IPS-20b (cell line): ENCODE data around the gene AATK.

Experiments
- H3K27ac ChIP-seq: one replicate; pipeline ENCODE4 v1.5.1; 2013; ENCODE audit warnings: low read length
- H3K27me3 ChIP-seq: 2 replicates; pipeline ENCODE4 v1.6.1; 2013; ENCODE audit warnings: mild to moderate bottlenecking, low read length, inconsistent platforms; ENCODE audit not compliant: insufficient read depth
- H3K36me3 ChIP-seq: 2 replicates; pipeline ENCODE4 v1.6.1; 2013; ENCODE audit warnings: low read depth, mild to moderate bottlenecking, inconsistent platforms, low read length, moderate library complexity; ENCODE audit not compliant: insufficient read depth
- H3K4me1 ChIP-seq: 2 replicates; pipeline ENCODE4 v1.6.1; 2013; ENCODE audit warnings: mild to moderate bottlenecking, control low read depth, inconsistent platforms, low read length, moderate library complexity; ENCODE audit not compliant: insufficient read depth
- H3K4me3 ChIP-seq: 2 replicates; pipeline ENCODE4 v1.5.1; 2013; ENCODE audit warnings: mild to moderate bottlenecking, low read length, inconsistent platforms
- H3K9ac ChIP-seq: 2 replicates; pipeline ENCODE4 v1.6.1; 2013; ENCODE audit warnings: low read depth, mild to moderate bottlenecking, inconsistent platforms, low read length, moderate library complexity
- H3K9me3 ChIP-seq: 2 replicates; pipeline ENCODE4 v1.6.1; 2013; ENCODE audit warnings: mild to moderate bottlenecking, low read depth, low read length, inconsistent platforms; ENCODE audit not compliant: insufficient read depth

Gene AATK

GRCh38 chr17:81096741-81097133, 69.3 kb downstream of the AATK start:
- H3K9me3 ChIP-seq = no peaks in the 10 kb centered on the region
- H3K9ac ChIP-seq = peak overlapping the region; percentile 46; the same call in 1 of the 2 replicates
- H3K36me3 ChIP-seq = no peaks in the 10 kb centered on the region
- no peaks in the 10 kb centered on the region for H3K27me3 ChIP-seq
- no peak overlapping the region for H3K4me3 ChIP-seq
- H3K27ac ChIP-seq = no peak overlapping the region
- H3K4me1 ChIP-seq = peaks cover 14% of the 10 kb centered on the region; the same call in 1 of the 2 replicates

DNA sequence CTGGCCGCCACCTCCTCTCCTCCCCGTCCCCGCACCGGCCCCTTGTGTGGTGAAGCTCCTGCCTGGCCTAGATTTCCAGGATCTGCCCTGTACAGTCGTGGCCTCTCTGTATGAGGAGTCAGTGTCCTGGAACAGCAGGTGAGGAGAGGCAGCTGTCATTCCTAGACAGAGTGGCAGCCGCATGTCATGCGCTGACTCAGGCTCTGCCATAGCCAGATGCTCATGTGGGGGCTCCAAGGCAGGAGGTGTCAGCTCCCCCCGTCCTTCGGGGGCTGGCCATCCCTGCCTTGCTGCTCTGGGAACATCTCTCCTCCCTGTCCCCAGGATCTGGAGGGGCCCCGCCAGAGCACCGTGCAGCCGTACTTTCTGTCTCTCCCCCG, 70.6 kb downstream of the AATK start:
- Histone ChIP-seq H3K27me3 (no peaks in the 10 kb centered on the region), H3K36me3 (no peaks in the 10 kb centered on the region), H3K4me3 (no peak overlapping the region), H3K4me1 (peaks cover 14% of the 10 kb centered on the region; the same call in 1 of the 2 replicates), H3K9ac (peak overlapping the region; percentile 57; the same call in 1 of the 2 replicates), H3K9me3 (no peaks in the 10 kb centered on the region), H3K27ac (no peak overlapping the region)

DNA sequence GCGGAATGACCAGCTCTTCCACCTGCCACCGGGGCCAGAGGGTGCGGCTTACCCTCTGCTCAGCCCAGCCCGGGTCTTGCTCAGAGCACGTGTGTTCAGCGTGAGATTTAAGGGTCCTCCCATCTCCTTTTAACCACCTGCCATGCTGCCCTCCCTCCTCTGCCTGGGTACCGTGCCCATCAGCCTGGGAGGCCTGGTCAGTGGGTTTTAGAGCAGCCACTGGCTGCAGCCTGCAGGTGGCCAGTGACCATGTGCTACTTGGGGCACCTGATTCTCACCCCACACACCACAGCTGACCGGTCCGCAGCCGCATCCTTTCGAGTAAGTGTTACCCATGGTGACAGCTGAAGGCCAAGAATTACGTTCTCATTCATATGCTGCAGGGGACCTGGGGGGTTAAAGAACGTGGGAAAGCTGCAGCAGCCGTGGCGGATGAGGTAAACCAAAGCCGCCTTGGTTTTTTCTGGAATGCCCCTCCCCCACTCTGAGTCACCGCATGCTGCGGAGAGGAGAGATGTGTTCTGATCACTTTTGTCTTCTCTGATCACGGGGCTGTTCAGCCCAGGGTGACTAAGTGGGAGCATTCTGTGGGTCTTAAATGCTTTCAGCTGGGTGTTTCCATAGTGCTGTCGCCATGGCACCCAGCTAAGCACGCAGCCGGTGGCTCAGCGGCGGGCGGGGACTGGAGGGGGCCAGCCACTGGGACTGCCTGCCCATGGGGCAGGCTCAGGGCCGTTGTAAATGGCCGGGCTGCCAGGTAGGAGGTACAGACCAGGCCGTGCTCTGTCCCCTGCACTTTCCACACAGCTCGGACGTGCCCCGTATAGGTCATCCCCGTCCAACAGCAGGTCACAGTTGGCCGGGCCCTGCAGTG, 71.3 kb downstream of the AATK start:
- H3K9me3 ChIP-seq = no peaks in the 10 kb centered on the region
- no peaks in the 10 kb centered on the region for H3K36me3 ChIP-seq
- no peak overlapping the region for H3K27ac ChIP-seq
- no peak overlapping the region for H3K4me3 ChIP-seq
- peaks cover 14% of the 10 kb centered on the region; the same call in 1 of the 2 replicates for H3K4me1 ChIP-seq
- no peaks in the 10 kb centered on the region for H3K27me3 ChIP-seq
- H3K9ac ChIP-seq = peak overlapping the region; percentile 57; the same call in 1 of the 2 replicates

DNA sequence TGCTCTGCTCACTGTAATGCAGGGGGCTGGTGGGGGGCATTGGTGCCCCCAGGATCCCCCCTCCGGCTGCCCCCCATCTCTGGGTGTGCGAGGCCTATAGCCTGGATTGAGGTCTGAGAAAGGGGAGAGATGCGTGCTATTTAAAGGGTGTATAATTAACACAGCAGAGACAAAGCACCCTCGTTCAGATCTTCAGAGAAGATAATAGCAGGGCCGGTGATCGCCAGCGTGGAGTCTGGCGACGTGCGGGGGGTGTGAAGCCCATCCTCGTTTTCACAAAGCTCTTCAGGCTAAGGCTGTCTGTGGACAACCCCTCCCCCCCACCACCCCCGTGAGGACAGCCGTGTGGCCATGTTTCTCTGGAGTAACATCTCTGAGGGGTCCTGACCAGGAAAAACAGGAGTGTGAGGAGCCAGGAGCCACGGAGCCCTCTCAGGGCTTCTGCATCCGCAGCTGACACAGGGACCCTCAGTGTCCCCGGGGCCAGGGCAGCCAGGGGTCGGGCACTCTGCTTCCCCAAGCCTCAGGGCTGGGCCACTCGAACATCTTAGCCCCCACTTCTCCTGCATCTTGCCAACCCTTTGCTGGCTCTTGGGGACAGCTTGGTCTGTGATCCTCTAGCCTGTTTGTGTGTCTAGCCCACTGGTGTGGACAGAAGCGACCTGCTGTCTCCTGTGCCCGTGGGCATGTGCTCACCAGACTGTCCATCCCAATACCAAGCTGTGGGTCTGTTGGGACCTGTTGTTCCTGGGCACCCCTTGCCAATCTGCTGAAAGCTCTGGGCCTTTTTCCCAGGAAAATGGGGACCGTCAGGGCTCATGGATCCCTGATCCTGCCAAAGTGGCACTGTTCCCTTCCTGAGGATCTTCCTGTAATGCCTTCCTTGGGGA, 72.2 kb downstream of the AATK start:
- H3K4me3 ChIP-seq = no peak overlapping the region
- no peaks in the 10 kb centered on the region for H3K36me3 ChIP-seq
- H3K9ac ChIP-seq = peak overlapping the region; percentile 50; the same call in 1 of the 2 replicates
- no peak overlapping the region for H3K27ac ChIP-seq
- H3K9me3 ChIP-seq = no peaks in the 10 kb centered on the region
- H3K27me3 ChIP-seq = no peaks in the 10 kb centered on the region
- H3K4me1 ChIP-seq = peaks cover 14% of the 10 kb centered on the region; the same call in 1 of the 2 replicates

DNA sequence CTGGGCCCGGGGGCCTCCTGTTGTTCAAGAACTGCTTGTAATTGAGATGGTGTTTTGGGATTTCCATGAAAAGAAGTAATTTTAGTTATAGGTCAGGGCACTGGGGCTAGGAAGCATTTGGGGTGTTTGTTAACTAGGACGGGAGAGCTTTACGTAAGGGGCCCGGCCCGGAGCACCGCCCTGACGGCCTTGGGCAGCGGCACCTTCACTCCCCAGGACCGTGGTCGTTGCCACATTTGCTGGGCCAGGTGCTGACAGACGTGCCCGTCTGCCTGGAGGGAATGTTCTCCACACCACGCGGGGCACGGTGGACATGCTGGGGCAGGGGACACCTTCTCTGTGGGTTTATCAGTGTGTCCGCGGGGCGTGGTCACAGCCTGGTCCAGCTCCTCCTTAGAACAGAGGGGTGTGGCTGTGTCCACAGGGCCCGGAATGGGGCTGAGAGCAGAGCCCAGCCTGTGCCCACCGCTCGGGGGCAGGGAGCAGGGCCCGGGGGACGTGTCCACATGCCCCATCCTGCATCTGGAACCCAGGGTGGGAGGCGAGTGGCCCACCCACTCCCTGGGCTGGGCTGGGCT, 73.4 kb downstream of the AATK start:
- Histone ChIP-seq H3K27me3 (no peaks in the 10 kb centered on the region), H3K36me3 (no peaks in the 10 kb centered on the region), H3K9me3 (no peaks in the 10 kb centered on the region), H3K9ac (no peak overlapping the region), H3K4me3 (no peak overlapping the region), H3K4me1 (peaks cover 14% of the 10 kb centered on the region; the same call in 1 of the 2 replicates), H3K27ac (no peak overlapping the region)

DNA sequence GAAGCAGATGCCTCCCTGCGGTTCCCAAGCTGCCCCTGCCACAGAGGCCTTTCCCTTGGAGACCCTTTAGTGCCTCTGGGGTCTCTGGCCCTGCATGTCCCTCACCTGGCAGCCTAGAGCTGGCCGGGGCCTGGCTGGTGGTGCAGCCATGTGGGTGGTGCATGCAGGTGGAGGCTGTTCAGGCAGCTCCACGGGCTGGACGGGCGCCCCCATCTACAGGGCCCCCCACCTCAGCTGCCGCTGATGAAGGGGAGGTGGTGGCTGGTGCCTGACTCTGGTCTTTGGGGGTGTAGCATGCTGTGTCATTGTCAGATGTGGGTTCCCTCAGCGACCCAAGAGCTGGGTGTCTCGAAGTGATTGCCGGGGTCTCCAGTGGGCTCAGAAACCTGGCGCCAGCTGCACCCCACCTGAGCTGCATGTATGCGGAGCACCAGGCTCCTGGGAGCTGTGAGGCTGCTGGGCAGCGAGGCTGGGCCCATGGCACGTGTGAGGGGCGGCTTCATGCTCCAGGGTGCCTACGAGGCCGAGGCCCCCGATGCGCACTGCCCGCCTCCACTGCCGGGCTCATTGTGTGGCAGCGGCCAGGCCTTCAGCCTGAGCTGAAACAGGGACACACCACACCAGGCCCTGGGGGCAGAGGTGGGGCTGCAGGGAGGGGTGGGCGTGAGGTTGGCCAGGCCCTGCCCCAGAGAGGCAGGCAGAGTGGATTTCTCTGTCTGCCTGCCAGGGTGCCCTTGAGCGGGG, 74.1 kb downstream of the AATK start:
- no peak overlapping the region for H3K4me3 ChIP-seq
- H3K36me3 ChIP-seq = no peaks in the 10 kb centered on the region
- no peaks in the 10 kb centered on the region for H3K27me3 ChIP-seq
- H3K4me1 ChIP-seq = peaks cover 14% of the 10 kb centered on the region; the same call in 1 of the 2 replicates
- no peaks in the 10 kb centered on the region for H3K9me3 ChIP-seq
- no peak overlapping the region for H3K27ac ChIP-seq
- no peak overlapping the region for H3K9ac ChIP-seq

DNA sequence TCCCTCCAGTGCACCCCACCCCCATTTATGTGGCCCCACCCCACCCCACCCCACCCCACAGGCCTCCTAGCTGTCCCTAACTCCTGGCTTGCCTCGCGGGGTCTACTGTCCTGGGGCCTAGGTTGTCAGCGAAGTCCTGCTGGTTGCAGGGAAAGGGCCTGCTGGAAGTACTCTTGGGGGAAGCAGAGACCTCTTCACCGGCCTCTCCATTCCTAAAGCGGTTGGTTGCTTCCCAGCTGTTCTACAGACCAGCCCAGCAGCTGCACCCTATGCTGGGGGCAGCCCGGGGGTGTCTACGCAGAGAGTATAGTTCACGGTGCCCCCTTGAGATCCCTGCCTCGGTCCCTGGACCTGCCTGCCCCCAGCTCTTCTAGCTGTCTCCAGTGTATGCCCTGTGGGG, 74.9 kb downstream of the AATK start:
- H3K9me3 ChIP-seq = no peaks in the 10 kb centered on the region
- peaks cover 14% of the 10 kb centered on the region; the same call in 1 of the 2 replicates for H3K4me1 ChIP-seq
- no peaks in the 10 kb centered on the region for H3K27me3 ChIP-seq
- no peak overlapping the region for H3K4me3 ChIP-seq
- H3K9ac ChIP-seq = no peak overlapping the region
- no peak overlapping the region for H3K27ac ChIP-seq
- no peaks in the 10 kb centered on the region for H3K36me3 ChIP-seq

- Histone ChIP-seq H3K9me3 (no peaks in the 10 kb centered on the region), H3K4me1 (peaks cover 14% of the 10 kb centered on the region; the same call in 1 of the 2 replicates), H3K27ac (no peak overlapping the region), H3K27me3 (no peaks in the 10 kb centered on the region), H3K9ac (no peak overlapping the region), H3K4me3 (no peak overlapping the region), H3K36me3 (no peaks in the 10 kb centered on the region)
These were observed 75.5 kb downstream of the AATK start for GRCh38 chr17:81090361-81091136.

DNA sequence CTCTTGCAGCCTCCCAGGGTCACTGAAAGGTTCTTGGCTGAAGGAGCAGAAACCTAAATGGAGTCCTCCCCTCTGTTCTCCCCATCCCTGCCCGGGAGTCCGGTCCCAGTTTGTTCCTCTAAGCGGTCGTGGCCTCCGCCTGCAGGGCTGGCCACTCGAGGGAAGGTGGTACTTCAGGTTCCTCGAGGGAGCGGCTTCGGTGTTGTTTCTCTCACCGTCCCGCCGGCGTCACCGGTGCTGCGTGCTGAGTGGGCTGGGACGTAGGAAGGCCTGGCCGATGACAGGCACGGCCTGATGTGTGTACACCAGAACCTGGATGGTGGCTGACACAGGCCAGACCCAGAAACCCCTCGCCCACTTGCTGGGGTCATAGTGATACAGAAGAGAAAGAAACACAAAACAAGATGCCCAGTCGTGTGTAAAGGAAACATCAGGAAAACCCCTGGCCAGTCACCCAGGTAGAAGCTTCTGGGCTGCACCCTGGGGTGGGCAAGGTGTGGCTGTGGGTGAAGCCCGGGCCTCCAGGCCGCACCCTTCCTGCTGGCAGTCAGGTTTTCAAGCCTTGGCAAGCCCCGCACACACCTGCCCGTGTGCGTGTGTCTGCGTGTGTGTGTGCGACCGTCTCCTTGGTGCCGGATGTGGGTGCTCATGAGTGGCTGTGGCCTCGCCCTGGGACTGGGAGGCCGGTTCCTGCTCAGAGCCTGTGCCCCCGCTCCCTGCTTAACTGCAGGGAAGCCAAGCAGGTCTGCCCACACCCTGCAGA, 79.1 kb downstream of the AATK start:
- Histone ChIP-seq H3K9ac (no peak overlapping the region), H3K9me3 (no peaks in the 10 kb centered on the region), H3K4me3 (no peak overlapping the region), H3K36me3 (no peaks in the 10 kb centered on the region), H3K27me3 (no peaks in the 10 kb centered on the region), H3K4me1 (no peaks in the 10 kb centered on the region), H3K27ac (no peak overlapping the region)

DNA sequence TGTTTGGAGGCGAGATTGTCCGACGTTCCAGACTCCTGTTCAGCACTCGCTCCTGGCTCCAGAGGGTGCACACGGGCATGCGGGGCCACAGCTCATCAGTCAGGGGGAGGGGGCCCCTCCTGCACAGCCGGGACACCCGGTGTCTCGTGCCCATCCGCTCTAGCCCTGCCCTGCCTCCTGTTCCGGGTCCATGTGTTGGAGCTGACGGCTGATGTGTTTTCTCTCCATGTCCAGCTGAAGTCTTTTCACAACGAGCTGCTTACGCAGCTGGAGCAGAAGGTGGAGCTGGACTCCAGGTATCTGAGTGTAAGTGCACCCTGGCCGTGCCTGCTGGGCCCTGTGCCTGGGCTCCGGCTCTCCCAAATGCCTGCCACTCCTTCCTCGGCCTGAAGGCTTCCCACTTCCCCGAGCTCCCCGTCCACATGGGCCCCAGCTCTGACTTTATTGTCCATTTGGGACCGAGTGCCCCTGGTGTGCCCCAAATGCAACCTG, 80.6 kb downstream of the AATK start:
- no peaks in the 10 kb centered on the region for H3K9me3 ChIP-seq
- no peak overlapping the region for H3K9ac ChIP-seq
- no peaks in the 10 kb centered on the region for H3K27me3 ChIP-seq
- H3K36me3 ChIP-seq = no peaks in the 10 kb centered on the region
- H3K27ac ChIP-seq = no peak overlapping the region
- H3K4me3 ChIP-seq = no peak overlapping the region
- H3K4me1 ChIP-seq = no peaks in the 10 kb centered on the region
